GM19099 (cell line): ENCODE measurements around the gene CCR6.

ENCODE experiments used
- POLR2A ChIP-seq: IDR thresholded peaks from 3 replicates; pipeline ENCODE4 v1.6.1; 2011; ENCODE audit warnings: low read depth; ENCODE audit not compliant: insufficient read length; ENCODE audit errors: extremely low read depth

The CCR6 gene

GRCh38 chr6:167165858-167166471 is 43.1 kb downstream of the CCR6 start:
- no peak for TF ChIP-seq POLR2A
